ENCODE measurements around the gene SLC2A6. TPM values are rescaled to one million over a fixed set of nuclear protein-coding genes. Genes with fewer than 3 reads are reported as not detected.

Gene SLC2A6
- total RNA-seq, 2 donors from 2014 or later, result 4.6 to 8.8 TPM

- H3K4me1 ChIP-seq (ENCODE audit: control insufficient read depth in 1 of 2, low read depth in 2 of 2), result no peaks in the 10 kb centered on the region
- no peaks in the 10 kb centered on the region for H3K27me3 ChIP-seq (replicated peaks; ENCODE audit: insufficient read depth)
- H3K36me3 ChIP-seq, result no peaks in the 10 kb centered on the region
- TF ChIP-seq CTCF (IDR thresholded peaks at IDR 0.05), result no peak
- DNase-seq (ENCODE audit: low spot score) (no peak), ATAC-seq (ENCODE audit: insufficient number of reproducible peaks, low FRiP score, low read depth) (no peak)
- H3K4me3 ChIP-seq, result no peak overlapping the region
- no peak overlapping the region for H3K27ac ChIP-seq
- no peaks in the 10 kb centered on the region for H3K9me3 ChIP-seq
Measured at GRCh38 chr9:133443982-133444381, 34.9 kb downstream of the SLC2A6 start.

DNA sequence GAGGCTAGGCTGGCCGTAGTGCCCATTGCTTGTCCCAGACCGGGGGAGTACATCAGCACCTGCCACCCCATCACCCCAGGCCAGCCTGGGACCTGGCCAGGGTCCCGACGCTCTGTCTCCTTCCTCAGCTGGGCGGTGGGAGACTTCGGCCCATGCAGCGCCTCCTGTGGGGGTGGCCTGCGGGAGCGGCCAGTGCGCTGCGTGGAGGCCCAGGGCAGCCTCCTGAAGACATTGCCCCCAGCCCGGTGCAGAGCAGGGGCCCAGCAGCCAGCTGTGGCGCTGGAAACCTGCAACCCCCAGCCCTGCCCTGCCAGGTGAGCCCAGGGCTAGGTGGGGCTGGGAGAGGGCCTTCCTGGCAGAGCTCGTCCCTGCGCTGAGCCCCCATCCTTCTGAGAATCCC, 35.7 kb downstream of the SLC2A6 start:
- Histone ChIP-seq H3K27ac (no peak overlapping the region), H3K4me1 (ENCODE audit: control insufficient read depth in 1 of 2, low read depth in 2 of 2) (no peaks in the 10 kb centered on the region), H3K36me3 (no peaks in the 10 kb centered on the region), H3K9me3 (no peaks in the 10 kb centered on the region), H3K27me3 (replicated peaks; ENCODE audit: insufficient read depth) (no peaks in the 10 kb centered on the region), H3K4me3 (no peak overlapping the region)
- TF ChIP-seq CTCF (IDR thresholded peaks at IDR 0.05), result no peak
- ATAC-seq (ENCODE audit: insufficient number of reproducible peaks, low FRiP score, low read depth) (no peak), DNase-seq (ENCODE audit: low spot score) (no peak)

DNA sequence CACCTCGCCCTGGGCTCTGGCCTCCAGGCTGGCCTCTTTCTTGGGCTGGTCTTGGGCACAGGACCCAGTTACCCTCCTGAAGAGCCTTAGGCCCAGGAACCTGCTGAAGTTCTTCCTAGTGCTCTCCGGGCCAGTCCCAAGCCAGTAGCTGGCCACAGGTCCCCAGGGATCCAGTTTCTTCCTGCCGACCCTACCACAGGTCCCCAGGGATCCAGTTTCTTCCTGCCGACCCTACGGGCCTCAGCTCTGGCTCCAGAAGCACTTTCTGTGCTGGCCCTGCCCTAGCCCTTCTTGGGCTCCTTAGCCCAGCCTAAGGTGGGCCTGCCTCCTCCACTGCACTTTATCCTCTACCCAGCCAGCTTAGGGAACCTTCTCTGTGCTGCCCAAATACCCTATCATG, 37.3 kb downstream of the SLC2A6 start:
- H3K4me3 ChIP-seq, result no peak overlapping the region
- H3K27me3 ChIP-seq (replicated peaks; ENCODE audit: insufficient read depth), result no peaks in the 10 kb centered on the region
- no peaks in the 10 kb centered on the region for H3K36me3 ChIP-seq
- no peak for DNase-seq (ENCODE audit: low spot score)
- no peaks in the 10 kb centered on the region for H3K9me3 ChIP-seq
- TF ChIP-seq CTCF (IDR thresholded peaks at IDR 0.05), result no peak
- H3K4me1 ChIP-seq (ENCODE audit: control insufficient read depth in 1 of 2, low read depth in 2 of 2), result no peaks in the 10 kb centered on the region
- ATAC-seq (ENCODE audit: insufficient number of reproducible peaks, low FRiP score, low read depth), result no peak
- H3K27ac ChIP-seq, result no peak overlapping the region

GRCh38 chr9:133440874-133441273, 38.0 kb downstream of the SLC2A6 start:
- no peak for TF ChIP-seq CTCF (IDR thresholded peaks at IDR 0.05)
- Histone ChIP-seq H3K4me3 (no peak overlapping the region), H3K4me1 (ENCODE audit: control insufficient read depth in 1 of 2, low read depth in 2 of 2) (no peaks in the 10 kb centered on the region), H3K27me3 (replicated peaks; ENCODE audit: insufficient read depth) (no peaks in the 10 kb centered on the region), H3K36me3 (no peaks in the 10 kb centered on the region), H3K27ac (no peak overlapping the region), H3K9me3 (no peaks in the 10 kb centered on the region)
- ATAC-seq (ENCODE audit: insufficient number of reproducible peaks, low FRiP score, low read depth) (no peak), DNase-seq (ENCODE audit: low spot score) (no peak)

GRCh38 chr9:133439337-133439736, 39.6 kb downstream of the SLC2A6 start:
- Histone ChIP-seq H3K27me3 (replicated peaks; ENCODE audit: insufficient read depth) (no peaks in the 10 kb centered on the region), H3K4me1 (ENCODE audit: control insufficient read depth in 1 of 2, low read depth in 2 of 2) (no peaks in the 10 kb centered on the region), H3K36me3 (no peaks in the 10 kb centered on the region), H3K9me3 (no peaks in the 10 kb centered on the region), H3K4me3 (no peak overlapping the region), H3K27ac (no peak overlapping the region)
- no peak for TF ChIP-seq CTCF (IDR thresholded peaks at IDR 0.05)
- DNase-seq (ENCODE audit: low spot score) (no peak), ATAC-seq (ENCODE audit: insufficient number of reproducible peaks, low FRiP score, low read depth) (no peak)

Measured in thoracic aorta (tissue), 2 donors.